Parathyroid adenoma (tissue), 2 donors: ENCODE results near the gene NOL12.

ENCODE experiments used
- H2AFZ ChIP-seq: fragments of 300-600 bp; sonication (generic); one replicate; pipeline ENCODE4 v1.7.0; 2017; ENCODE audit warnings: antibody characterized with exemption, mild to moderate bottlenecking
- H3K27ac ChIP-seq: fragments of 300-600 bp; sonication (generic); one replicate; pipeline ENCODE4 v1.7.0; 2017
- H3K27me3 ChIP-seq: fragments of 300-600 bp; sonication (generic); one replicate; pipeline ENCODE4 v1.7.0; 2017; ENCODE audit warnings: low read length; ENCODE audit not compliant: control insufficient read depth, insufficient read depth
- H3K36me3 ChIP-seq: fragments of 300-600 bp; sonication (generic); one replicate; pipeline ENCODE4 v1.7.0; 2017; ENCODE audit warnings: low read length; ENCODE audit not compliant: control insufficient read depth, insufficient read depth
- H3K4me1 ChIP-seq: fragments of 300-600 bp; sonication (generic); one replicate; pipeline ENCODE4 v1.7.0; 2017; ENCODE audit warnings: control low read depth
- H3K4me2 ChIP-seq: fragments of 300-600 bp; sonication (generic); one replicate; pipeline ENCODE4 v1.7.0; 2017; ENCODE audit warnings: low read length
- H3K4me3 ChIP-seq: fragments of 300-600 bp; sonication (generic); one replicate; pipeline ENCODE4 v1.7.0; 2017; ENCODE audit warnings: low read depth, low read length
- H3K79me2 ChIP-seq: fragments of 300-600 bp; sonication (generic); one replicate; pipeline ENCODE4 v1.7.0; 2017; ENCODE audit warnings: control low read depth
- H3K9ac ChIP-seq: fragments of 300-600 bp; sonication (generic); one replicate; pipeline ENCODE4 v1.7.0; 2017; ENCODE audit warnings: mild to moderate bottlenecking
- H3K9me3 ChIP-seq: fragments of 300-600 bp; sonication (generic); one replicate; pipeline ENCODE4 v1.7.0; 2017; ENCODE audit warnings: low read length; ENCODE audit not compliant: control insufficient read depth
- TF ChIP-seq, protein P1 (sequence below): fragments of 300-600 bp; sonication (generic); IDR thresholded peaks from one replicate; pipeline ENCODE4 v1.7.0; 2017; ENCODE audit warnings: antibody characterized with exemption, mild to moderate bottlenecking
- donor health status: primary hyperparathyroidism.

Gene NOL12

DNA sequence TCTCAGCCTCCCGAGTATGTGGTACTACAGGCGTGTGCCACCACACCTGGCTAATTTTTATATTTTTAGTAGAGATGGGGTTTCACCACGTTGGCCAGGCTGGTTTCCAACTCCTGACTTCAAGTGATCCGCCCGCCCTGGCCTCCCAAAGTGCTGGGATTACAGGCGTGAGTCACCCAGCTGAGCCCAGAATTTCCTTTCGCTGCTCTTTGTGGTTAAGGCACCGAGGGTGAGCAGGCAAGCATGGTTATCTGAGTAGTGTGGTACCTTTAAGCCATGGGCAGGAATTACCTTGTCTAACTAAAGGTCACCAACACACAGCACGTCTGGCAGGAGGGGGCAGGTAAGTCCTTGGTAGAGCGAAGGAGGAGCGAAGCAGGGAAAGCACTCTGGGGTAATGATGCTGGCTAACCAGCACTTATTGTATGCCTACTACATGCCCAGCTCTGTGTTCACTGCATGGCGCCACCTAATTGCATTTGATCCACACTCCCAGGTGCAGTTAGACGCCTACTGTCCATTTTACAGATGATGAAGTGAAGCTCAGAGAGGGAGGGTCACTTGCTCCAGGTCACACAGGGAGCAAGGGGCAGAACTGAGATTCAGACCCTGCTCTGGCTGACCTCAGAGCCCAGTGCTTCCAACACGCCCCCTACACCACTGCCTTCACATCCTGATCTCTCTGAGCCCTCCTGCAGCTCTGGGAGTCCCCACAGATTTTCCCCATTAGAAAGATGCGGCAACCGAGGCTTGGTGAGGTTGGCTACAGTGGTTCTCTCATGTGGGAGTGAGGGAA lies 56.4 kb downstream of the NOL12 start:
- H3K9ac ChIP-seq, result no peak overlapping the region
- no peak overlapping the region for H3K4me2 ChIP-seq
- no peaks in the 10 kb centered on the region for H3K4me1 ChIP-seq
- TF ChIP-seq, protein P1, sequence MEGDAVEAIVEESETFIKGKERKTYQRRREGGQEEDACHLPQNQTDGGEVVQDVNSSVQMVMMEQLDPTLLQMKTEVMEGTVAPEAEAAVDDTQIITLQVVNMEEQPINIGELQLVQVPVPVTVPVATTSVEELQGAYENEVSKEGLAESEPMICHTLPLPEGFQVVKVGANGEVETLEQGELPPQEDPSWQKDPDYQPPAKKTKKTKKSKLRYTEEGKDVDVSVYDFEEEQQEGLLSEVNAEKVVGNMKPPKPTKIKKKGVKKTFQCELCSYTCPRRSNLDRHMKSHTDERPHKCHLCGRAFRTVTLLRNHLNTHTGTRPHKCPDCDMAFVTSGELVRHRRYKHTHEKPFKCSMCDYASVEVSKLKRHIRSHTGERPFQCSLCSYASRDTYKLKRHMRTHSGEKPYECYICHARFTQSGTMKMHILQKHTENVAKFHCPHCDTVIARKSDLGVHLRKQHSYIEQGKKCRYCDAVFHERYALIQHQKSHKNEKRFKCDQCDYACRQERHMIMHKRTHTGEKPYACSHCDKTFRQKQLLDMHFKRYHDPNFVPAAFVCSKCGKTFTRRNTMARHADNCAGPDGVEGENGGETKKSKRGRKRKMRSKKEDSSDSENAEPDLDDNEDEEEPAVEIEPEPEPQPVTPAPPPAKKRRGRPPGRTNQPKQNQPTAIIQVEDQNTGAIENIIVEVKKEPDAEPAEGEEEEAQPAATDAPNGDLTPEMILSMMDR, result no peak
- H3K79me2 ChIP-seq, result peaks cover 1% of the 10 kb centered on the region
- H2AFZ ChIP-seq, result no peak overlapping the region
- H3K27me3 ChIP-seq, result no peaks in the 10 kb centered on the region
- H3K36me3 ChIP-seq, result no peaks in the 10 kb centered on the region
- no peaks in the 10 kb centered on the region for H3K9me3 ChIP-seq
- H3K27ac ChIP-seq, result no peak overlapping the region
- H3K4me3 ChIP-seq, result no peak overlapping the region
